T-helper 9 cell (primary cell): ENCODE measurements around the gene USP30.
"Not testable (repeated sequence)": the region's sequence is repeated elsewhere in the genome, so short reads cannot be mapped to it uniquely, and the experiment has no call there.

Experiments
- DNase-seq: peaks from one replicate; pipeline ENCODE4 v3.0.0-alpha.2; 2020
- total RNA-seq, 2 donors: gene quantifications; one replicate each; lab custom pipeline; 2026; lab: John Stamatoyannopoulos, UW

Gene USP30
- 15.8 to 18.3 reads per million in 2 donors for total RNA-seq

DNA sequence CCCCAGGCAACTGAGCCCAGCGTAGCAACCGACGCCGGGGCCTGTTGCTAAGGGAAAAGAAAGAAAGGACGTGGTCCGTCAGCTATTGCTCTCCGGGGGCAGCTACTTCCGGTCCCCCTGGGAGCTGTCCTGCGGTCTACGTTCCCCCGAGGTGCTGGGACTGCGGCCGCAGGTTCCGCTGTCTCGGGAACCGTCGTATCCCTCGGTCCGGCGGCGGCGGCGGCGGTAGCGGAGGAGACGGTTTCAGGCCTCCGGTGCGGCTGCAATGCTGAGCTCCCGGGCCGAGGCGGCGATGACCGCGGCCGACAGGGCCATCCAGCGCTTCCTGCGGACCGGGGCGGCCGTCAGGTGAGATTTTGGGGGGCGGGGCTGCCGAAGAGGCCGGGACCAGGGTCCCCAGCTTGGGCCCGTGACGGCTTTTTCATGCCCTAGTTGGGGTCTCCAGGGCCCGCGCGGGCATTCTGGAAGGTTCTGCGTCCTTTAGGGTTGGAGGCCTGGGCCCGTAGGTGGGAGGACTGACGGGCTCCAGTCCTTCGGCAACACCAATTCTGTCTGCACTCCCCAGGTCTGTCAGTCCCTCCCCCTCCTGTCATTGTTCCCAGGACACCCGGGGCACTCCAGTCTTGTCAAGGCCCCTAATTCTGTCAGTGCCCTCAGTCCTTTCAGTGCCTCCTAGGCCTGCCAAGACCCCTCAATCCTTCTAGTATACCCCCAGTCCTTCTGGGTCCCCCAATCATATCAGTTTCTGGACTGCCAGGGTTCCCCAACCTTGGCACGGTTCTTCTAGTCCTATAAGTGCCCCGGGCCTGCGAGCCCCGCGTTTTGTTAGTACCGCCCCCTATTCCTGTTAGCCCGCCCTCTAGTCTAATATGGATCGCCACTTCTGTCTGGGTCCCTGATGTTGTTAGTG lies at the start of gene USP30:
Gene USP30, plus strand, starts transcription at position 163 of the 910 bp plus-strand sequence. Its CDS starts 103 bp downstream, at position 266.
- DNase-seq: peak; percentile 75

GRCh38 chr12:109004017-109004416 lies 48.4 kb upstream of the USP30 start:
- DNase-seq: no peak

DNA sequence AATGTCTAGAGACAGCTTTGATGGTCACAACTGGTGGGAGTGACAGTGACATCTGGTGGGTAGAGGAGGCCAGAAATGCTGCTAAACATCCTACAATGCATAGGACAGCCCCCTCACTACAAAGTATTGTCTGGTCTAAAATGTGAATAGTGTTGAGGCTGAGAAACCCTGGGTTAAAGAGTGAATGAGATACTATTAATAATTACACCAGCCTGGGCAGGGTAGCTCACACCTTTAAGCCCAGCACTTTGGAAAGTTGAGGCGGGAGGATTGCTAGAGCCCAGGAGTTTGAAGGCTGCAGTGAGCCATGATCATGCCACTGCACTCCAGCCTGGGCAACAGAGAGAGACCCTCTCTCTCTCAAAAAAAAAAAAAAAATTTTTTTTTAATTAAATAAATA lies 42.6 kb upstream of the USP30 start:
- DNase-seq: no peak

GRCh38 chr12:109010259-109010658 lies 42.1 kb upstream of the USP30 start:
- DNase-seq: no peak

- no peak for DNase-seq
Measured at GRCh38 chr12:109014984-109015765, 37.2 kb upstream of the USP30 start.

- no peak for DNase-seq
Measured at GRCh38 chr12:109016016-109016415, 36.4 kb upstream of the USP30 start.

GRCh38 chr12:109016978-109017377 lies 35.4 kb upstream of the USP30 start:
- no peak for DNase-seq

DNA sequence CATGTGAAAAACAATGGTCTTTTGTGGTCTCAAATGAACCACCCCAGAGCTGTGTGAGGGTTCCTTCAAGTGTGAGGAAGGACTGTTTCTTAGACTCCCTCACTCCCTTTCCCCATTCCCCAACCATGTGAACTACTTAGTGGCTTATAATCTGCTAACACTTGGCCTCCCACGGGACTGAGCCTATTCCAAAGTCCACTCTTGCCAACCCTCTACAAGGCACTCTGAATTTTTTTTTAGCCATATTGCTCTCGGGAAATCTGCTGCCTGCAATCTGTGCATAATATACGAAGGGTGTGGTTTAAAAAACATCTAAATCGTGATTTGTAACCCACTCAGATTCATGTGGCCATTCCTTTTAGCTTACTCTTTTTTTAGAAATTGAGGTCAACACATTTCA lies 34.1 kb upstream of the USP30 start:
- no peak for DNase-seq

- no peak for DNase-seq
Measured at GRCh38 chr12:109020146-109020795, 32.1 kb upstream of the USP30 start.

- peak; percentile 6 for DNase-seq
Measured at GRCh38 chr12:109020796-109021380, 31.5 kb upstream of the USP30 start, which contains the start of gene SVOP. Gene SVOP (minus strand): TSS chr12:109021068. CDS start chr12:109020868, 200 bp downstream.

- no peak for DNase-seq
Measured at GRCh38 chr12:109027767-109028166, 24.6 kb upstream of the USP30 start.

- not testable (repeated sequence) for DNase-seq
Measured at GRCh38 chr12:109028624-109029023, 23.8 kb upstream of the USP30 start.

DNA sequence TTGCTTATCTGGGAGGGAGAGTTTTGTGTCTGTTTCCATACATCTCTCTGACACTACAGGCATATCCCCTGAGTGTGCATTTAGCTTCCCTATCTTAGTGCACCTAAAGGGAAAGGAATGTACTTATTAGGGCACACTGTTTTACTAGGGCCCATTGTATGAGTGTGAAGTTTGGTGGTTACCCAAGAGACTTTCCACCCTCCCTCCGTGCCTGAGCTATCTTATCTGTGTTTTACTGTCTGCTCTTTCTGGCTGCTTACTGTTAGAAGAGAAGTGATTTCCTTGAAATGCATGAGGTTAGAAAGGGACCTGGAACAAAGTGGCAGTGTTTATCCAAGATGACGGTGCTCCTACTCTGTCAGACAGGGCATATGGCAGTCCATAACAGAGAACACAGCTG lies 23.0 kb upstream of the USP30 start:
- no peak for DNase-seq

DNA sequence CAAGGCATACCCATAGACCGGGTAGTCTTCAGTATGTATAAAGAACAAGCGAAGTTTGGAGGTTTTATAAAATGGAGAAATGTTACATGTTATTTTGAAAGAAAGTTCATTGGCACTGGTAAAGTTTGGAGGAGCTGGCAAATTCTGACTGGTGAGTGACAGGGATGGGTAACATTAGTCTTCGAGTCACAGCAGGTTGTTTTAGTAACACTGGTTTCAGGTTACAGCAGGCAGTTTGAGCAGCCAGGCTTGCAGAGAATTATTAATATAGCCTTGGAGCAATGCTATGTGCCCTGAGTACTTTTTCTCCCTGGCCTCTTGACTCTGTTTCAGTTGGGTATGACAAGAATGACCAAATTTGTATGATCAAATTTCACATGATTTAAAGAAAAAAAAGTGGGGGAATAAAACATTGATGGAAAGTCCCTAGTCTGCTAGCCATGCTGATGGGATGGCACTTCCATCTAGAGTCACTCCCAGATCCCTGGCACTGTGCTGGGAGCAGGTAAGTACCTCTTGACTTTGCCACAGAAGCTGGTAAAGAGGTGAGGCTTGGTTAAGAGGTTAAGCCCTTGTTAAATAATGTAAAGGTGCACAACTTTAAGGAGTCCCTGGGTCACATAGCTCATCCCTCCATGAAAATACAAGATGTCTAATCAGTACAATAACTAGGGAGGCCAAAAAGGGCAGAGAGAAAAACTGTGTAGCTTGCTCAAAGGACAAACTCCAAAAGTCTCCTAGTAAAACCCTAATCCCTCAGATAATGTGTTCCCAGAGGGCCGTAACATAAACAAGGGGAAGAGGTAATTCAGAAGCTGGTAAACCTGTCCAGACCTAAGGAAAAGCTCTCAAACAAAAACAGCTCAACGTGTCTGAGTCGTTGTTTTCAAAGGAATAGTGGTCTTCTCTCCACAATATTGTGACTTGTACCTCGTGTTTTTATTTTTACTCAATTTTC lies 18.9 kb upstream of the USP30 start:
- DNase-seq: no peak

DNA sequence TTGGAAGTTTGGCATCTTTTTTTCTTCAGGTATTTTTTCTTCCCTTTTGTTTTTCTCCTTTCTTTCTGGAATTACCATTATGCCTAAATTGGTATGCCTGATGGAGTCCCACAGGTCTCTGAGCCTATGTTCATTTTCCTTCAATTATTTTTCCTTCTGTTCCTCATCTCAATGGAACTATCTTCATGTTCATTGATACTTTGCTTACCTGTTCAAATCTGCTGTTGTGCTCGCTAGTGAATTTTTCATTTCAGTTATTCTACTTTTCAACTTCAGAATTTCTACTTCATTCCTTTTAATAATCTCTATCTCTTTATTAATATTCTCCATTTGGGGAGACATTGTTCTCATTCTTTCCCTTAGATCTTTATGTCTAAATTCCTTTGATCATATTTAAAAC lies 15.4 kb upstream of the USP30 start:
- DNase-seq: no peak

- no peak for DNase-seq
Measured at GRCh38 chr12:109044241-109044640, 8.1 kb upstream of the USP30 start.

DNA sequence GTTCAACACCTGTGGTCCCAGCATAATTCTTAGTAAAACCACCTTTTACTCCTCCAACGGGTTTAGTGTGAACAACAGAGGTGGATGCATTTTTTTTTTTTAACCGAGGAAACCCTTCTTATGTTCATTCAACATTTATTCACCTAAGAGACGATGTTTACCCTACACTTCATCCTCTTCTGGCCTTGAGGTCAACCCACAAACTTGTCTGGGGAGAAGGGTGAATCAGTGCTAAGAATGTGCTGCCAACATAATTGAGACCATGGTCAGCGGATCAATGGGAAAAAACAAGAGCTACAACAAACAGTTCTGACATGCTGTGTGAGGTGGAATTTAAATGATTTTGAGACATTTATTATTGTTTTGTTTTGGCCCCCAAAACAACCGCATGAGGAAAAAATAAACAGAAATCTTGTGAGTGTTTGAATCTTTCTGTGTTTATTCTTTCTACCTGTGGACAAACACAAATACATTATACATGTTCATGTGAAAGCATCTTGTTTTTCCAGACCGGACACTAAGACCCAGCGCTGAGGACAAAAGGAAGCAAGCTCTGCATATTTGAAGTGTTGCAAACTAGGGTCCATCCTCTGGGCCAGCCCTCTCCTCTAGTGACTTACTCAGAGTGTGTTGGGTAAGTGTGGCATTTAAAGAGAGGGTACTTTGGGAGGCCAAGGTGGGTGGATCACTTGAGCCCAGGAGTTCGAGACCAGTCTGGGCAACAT lies 5.1 kb upstream of the USP30 start:
- DNase-seq: no peak

DNA sequence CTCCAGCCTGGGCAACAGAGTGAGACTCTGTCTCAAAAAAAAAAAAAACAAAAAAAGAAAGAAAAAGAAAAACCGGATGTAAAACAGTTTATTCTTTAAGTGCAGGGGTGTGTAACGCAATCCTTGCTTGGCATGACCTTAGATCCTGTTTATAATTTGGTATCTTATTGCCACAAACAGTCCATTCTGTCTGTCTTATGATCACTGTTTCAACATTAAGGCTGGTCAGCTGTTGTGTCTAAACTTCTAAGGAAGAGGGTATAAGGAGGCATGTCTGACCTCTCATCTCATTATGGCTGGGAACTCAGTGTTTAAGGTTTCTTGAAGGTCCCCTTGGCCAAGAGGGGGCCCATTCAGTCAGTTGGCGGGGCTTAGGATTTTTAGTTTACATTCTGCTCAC lies 3.7 kb upstream of the USP30 start:
- not testable (repeated sequence) for DNase-seq

DNA sequence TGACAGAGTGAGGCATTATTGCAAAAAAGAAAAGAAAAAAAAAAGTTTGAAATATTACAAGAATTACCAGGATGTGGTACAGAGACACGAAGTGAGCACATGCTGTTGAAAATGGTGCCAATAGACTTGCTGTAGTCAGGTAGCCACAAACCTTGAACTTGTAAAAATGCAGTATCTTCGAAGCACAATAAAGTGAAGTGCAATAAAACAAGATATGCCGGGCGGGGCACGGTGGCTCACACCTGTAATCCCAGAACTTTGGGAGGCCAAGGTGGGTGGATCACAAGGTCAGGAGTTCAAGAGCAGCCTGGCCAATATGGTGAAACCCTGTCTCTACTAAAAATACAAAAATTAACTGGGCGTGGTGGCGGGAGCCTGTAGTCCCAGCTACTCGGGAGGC lies 2.6 kb upstream of the USP30 start:
- not testable (repeated sequence) for DNase-seq

DNA sequence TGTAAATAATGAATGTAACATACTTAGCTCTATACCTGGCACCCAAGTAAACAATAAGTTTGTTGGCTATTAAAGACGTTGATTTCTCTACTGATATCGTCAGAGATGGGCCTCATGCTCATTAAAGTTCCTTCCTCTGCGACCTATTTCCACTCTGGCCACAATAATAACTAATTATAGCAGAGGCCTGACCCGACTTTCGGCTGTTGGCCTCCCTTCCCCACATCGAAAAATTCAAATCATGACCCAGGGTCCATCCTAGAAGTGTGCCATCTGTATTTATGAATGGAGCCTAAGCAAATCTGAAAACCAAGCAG lies 321 bp upstream of the USP30 start:
- DNase-seq: no peak
